ENCODE measurements around the gene PHC2.
"Not testable (repeated sequence)": the region's sequence is repeated elsewhere in the genome, so short reads cannot be mapped to it uniquely, and the experiment has no call there.

Gene PHC2

DNA sequence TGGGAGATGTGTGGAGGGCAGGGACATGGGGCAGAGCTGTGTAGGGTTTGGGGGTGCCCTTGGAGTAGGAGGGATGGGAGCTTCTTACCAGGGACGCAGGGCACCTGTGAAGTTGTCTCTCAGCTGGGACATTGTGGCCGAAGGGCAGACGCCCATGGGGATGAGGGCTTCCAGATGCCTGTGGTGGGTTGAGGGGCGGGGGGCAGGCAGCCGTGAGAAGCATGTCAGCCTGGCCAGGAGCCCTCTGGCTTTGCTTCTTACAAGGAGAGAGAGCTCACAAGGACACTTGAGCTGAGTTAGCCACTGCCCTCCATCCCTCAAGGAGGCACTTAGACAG is 118.5 kb downstream of the PHC2 start:
- no peak for DNase-seq (ENCODE audit: low read depth)
- no peak overlapping the region for H3K4me3 ChIP-seq (ENCODE audit: control insufficient read depth, low read depth, low read length)
- no peak for TF ChIP-seq CTCF (conservative IDR thresholded peaks at IDR 0.05; ENCODE audit: control insufficient read depth, insufficient read depth, low read depth, low read length)

GRCh38 chr1:33311706-33312412 is 119.0 kb downstream of the PHC2 start:
- no peak overlapping the region for H3K4me3 ChIP-seq (ENCODE audit: control insufficient read depth, low read depth, low read length)
- TF ChIP-seq CTCF (conservative IDR thresholded peaks at IDR 0.05; ENCODE audit: control insufficient read depth, insufficient read depth, low read depth, low read length): no peak
- DNase-seq (ENCODE audit: low read depth): no peak

- no peak for TF ChIP-seq CTCF (conservative IDR thresholded peaks at IDR 0.05; ENCODE audit: control insufficient read depth, insufficient read depth, low read depth, low read length)
- DNase-seq (ENCODE audit: low read depth): no peak
Observed at GRCh38 chr1:33310702-33311101, 120.2 kb downstream of the PHC2 start.

DNA sequence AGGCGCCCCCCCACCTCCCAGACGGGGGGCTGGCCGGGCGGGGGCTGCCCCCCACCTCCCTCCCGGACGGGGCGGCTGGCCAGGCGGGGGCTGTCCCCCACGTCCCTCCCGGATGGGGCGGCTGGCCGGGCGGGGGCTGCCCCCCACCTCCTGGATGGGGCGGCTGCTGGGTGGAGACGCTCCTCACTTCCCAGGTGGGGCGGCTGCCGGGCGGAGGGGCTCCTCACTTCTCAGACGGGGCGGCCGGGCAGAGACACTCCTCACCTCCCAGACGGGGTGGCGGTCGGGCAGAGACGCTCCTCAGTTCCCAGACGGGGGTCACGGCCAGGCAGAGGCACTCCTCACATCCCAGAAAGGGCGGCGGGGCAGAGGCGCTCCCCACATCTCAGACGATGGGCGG is 121.5 kb downstream of the PHC2 start:
- not testable (repeated sequence) for H3K4me3 ChIP-seq (ENCODE audit: control insufficient read depth, low read depth, low read length); DNase-seq (ENCODE audit: low read depth)

More at GRCh38 chr1:33310702-33311101, 120.2 kb downstream of the PHC2 start:
- H3K4me3 ChIP-seq (ENCODE audit: control insufficient read depth, low read depth, low read length): no peak overlapping the region

DNA sequence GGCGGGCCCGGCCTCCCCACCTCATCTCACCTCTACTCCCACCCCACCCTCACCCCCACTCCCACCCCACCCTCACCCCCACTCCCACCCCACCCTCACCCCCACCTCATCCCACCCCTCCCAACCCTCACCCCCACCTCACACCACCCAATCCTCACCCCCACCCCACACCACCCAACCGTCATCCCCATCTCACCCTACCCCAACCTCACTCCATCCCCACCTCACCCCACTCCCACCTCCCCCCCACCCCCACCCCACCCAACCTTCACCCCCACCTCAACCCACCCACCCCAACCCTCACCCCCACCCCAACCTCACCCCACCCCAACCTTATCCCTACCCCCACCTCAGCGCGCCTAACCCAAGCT is 123.4 kb downstream of the PHC2 start:
- H3K4me3 ChIP-seq (ENCODE audit: control insufficient read depth, low read depth, low read length): no peak overlapping the region
- DNase-seq (ENCODE audit: low read depth): no peak
- no peak for TF ChIP-seq CTCF (conservative IDR thresholded peaks at IDR 0.05; ENCODE audit: control insufficient read depth, insufficient read depth, low read depth, low read length)

DNA sequence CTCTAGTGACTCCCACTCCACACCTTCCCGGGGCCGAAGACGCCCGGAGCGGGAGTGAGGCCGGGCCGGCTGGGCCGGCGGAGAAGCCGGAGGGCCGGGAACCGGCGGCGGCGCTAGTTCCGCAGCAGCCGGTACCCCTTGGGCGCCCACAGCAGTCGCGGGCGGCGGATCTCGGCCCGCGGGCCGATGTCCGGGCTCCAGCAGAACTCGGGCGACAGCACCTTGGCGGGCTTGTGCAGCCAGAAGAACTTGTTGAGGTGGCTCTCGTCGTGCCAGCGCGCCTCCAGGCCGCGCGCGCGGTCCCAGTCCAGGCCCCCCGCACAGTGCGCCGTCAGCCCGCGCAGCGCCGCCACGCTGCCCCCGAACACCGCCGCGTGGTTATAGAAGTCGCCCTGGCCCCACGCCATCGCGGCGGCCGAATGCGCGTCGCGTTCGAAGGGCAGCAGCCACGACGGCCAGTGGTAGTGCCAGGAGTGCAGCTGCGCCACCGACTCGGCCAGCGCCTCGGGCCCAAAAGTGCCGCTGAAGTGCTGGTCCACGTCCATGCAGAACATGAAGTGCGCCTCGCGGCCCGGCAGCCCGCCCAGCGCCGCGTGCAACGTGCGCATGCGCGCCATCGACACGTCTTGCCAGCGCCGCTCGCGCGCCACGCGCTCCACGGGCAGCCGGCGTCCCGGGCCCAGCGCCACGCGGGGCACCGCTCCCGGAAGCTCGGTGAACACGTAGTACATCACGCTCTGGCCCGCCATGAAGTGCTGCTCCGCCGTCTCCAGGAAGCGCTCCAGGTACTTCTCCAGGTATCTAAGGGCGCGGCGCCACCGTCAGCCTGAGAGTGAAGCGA is 124.0 kb downstream of the PHC2 start:
- no peak overlapping the region for H3K4me3 ChIP-seq (ENCODE audit: control insufficient read depth, low read depth, low read length)
- DNase-seq (ENCODE audit: low read depth): no peak
- no peak for TF ChIP-seq CTCF (conservative IDR thresholded peaks at IDR 0.05; ENCODE audit: control insufficient read depth, insufficient read depth, low read depth, low read length)

GRCh38 chr1:33305816-33306652 is 124.9 kb downstream of the PHC2 start:
- no peak for TF ChIP-seq CTCF (conservative IDR thresholded peaks at IDR 0.05; ENCODE audit: control insufficient read depth, insufficient read depth, low read depth, low read length)
- DNase-seq (ENCODE audit: low read depth): no peak
- no peak overlapping the region for H3K4me3 ChIP-seq (ENCODE audit: control insufficient read depth, low read depth, low read length)

All from fibroblast of mammary gland (primary cell).